GM21423 (cell line): Measurements from ENCODE around the gene HSPA6.
"Not testable (repeated sequence)": the region's sequence is repeated elsewhere in the genome, so short reads cannot be mapped to it uniquely, and the experiment has no call there.

Experiments
- ATAC-seq: cut with Tn5 transposase; IDR thresholded peaks from one replicate; pipeline ENCODE4 v1.9.1; 2021; ENCODE audit warnings: mild to moderate bottlenecking, moderate library complexity; ENCODE audit not compliant: unreplicated experiment

HSPA6 gene

DNA sequence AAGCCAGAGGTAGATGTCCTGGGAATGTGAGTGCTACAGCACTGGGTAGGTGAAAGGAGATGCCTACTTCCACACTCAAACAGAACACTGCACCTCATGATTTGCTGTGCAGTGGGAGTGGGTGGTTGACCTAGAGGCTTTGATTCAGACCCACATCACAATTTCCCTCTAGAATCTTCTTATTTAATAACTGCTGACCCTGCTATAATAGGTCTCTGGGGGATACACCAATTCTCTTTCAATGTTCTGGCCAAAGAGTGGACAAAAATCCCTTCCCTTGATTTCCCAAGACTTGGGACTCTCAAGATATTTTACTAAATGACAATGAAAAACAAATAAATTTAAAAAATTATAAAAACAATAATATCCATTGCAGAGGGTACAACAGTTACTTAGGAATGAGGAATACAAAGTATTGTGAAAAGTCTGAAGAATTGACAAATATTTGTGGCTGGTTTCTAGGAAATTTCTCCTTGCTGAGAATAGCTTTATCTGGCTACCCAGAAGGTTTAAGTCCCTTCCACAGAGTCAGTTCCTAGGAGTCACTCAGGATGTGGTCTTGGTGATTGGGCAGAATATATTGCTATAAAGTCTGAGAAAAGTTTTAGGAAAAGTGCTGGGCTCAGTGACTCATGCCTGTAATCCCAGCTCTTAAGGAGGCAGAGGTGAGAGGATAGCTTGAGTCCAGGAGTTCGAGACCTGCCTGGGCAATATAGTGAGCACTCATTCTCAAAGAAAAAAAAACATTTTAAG, 21.5 kb upstream of the HSPA6 start:
- ATAC-seq, result no peak

DNA sequence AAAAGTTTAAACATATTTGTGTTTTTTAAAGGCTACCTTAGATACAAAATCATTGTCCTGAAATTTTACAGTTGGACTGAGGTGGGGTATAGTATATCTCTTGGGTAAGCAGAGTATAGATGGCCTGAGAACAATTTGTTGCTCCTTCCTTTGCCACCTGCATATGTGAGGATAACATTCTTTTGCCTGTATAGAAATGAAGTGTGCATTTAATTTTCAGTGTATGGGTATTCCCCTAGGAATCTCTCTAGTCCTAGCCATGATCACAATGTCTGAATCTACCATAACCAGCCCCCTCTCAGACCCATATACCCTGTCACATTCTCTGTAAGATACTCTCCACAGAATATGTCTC, 21.0 kb upstream of the HSPA6 start:
- no peak for ATAC-seq

DNA sequence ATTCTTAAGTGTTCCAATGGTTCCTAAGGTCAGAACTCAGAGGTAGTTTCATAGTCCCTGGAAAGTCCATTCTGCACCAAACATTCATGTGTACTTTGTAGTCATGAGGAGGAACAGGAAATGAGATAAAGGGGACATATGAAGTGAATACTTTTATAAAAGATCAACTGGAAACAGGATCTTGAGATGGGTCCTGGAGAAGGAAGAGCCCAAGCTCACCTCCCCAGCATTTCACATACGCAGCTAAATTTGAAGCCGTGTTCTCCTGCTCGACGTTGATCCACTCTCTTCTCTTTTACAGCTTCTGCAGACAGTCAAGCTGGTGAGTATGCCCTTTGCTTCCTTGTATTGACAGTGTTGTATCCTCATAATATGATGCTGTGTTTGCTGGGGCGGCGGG, 18.7 kb upstream of the HSPA6 start:
- ATAC-seq, result no peak

DNA sequence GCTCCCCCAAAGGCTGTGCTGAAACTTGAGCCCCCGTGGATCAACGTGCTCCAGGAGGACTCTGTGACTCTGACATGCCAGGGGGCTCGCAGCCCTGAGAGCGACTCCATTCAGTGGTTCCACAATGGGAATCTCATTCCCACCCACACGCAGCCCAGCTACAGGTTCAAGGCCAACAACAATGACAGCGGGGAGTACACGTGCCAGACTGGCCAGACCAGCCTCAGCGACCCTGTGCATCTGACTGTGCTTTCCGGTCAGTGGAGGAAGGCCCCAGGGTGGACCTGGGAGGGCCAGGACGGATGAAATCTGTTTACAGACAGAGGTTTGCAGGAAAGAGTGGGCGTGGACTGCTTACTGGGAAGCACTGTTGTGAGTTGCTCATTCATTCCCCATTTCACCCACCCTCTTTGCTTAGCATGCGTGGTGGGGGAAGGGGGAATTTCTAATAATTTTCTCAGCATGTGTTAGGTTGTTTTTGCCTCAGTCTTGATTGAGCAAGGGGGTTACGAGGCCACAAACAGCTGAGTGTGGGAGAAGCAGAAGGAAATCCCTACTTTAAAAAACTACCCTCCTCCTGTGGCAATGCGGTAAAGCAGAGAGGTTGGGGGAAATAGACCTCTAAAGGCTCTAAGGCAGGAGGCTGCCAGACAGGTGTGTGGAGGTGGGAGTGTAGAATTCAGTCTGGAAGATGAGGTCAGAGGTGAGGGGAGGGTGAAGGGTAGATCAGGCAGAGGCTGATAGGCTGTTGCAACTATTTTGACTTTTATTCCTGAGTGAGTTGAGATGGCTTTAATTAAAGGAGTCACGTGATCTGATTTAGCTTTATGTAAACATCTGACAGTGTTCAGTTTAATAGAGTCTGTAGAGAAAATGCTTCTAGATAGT, 17.8 kb upstream of the HSPA6 start:
- ATAC-seq, result no peak

DNA sequence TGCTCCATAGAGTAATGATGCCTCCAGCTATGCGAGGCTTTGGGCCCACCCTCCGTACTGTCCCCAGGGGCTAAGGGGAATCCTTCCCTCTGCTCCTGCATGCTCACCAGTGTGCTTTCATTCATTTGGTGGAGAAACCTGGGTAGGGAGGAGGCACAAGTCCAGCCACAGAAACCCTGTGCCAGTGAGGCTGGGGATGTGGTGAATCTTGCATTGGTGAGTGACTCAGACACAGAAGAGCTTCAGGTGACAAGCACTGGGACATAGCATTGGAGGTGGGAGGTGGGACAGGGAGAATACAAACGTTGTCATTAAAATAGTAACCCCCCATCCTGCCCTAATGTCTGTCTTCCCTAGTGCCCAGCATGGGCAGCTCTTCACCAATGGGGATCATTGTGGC, 13.9 kb upstream of the HSPA6 start:
- no peak for ATAC-seq

DNA sequence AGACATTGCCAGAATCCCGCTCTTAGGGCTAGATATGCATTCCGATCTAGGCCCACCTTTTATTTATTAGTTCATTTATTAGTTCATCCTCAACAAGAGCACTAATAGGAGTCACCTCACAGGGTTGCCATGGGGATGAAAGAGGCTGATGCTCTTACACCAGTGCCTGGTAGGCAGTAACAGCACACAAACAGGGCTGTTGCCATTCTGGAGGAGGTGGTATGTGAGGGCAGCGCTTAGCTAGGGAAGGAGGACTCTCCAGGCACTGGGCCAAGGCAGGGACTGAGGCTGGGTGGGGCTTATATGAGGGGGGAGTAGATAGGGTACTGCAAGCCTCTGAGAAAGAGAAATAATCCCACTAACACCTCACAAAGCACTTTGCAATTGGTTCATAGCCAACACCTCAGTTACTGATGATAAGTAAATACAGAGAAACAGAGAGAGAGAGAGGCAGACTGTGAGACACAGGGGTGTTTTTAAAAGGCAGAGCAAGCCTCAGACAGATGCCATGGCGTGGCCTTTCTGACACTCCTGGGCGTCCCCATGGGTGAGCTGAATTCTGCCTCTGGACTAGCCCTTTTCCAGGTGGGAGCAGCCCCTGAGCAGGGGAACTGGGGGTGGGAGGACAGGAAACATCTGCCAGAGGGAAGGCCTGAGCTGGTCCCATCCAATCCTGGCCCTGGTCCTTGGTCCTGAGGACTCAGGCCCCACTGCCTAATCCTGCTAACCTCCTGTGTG, 13.2 kb upstream of the HSPA6 start:
- no peak for ATAC-seq

DNA sequence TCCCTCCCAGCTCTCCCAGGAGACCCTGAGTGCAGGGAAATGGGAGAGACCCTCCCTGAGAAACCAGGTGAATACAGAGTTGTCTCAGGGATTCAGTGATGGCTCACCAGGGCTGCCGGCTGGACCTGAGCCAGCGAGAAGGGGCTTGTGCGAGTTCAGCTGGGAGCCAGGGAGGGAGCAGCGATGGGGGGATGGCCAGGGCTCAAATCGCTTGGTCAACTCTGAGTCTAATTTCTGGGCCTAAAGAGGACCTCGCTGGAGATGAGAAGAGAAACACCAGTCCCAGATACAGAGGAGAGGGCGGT, 12.6 kb upstream of the HSPA6 start:
- no peak for ATAC-seq

DNA sequence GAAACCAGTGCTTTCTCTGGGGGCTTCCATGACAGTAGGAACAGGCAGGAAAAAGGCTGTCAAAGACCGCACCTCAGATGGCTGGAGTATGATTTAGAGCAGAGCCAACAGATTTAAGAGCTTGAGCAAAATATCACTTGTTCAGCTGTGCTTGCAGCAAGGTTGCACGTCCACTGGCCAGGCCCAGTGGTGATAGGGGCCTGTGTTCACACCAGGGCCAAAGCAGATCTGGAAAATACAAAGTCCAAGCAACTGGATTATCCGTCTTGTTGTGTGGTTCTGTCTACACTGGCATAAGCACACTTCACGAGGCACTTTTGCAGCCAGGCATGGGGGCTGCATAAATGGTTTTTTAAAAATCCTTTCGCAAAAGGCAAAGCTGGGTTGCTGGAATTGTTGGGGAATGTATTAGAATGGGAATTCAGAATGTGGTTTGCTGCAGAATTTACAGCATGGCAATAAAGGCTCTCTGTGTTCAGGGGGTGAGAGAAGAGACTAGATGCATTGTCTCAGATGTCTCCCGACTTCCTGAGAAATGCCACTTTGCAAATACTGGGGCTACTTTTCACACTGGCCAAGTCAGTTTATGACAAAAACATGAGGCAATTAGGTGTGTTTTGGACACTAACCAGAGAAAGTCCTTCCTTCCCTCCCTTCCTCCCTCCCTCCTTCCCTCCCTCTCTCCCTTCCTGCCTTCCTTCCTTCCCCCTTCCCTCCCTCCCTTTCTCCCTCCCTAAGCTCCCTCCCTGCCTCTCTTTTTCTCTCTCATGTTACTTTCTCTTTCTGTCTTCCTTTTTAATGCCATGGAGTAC, 11.5 kb upstream of the HSPA6 start:
- not testable (repeated sequence) for ATAC-seq

DNA sequence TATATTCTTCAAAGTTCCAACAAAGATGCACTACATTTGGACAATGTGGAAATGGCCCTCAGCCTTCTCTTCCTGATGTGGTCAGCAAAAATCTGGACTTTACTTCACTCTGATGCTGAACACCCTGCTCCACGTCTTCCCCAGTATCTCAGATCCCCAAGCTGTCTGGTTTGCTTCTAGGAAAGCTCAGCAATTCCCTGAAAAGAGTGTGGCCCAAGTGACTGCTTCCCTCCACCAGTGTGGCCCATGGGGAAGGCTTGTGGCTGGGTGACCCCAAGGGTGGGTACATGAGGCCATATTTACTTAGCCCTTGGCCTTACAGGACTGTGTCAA, 10.9 kb upstream of the HSPA6 start:
- not testable (repeated sequence) for ATAC-seq

DNA sequence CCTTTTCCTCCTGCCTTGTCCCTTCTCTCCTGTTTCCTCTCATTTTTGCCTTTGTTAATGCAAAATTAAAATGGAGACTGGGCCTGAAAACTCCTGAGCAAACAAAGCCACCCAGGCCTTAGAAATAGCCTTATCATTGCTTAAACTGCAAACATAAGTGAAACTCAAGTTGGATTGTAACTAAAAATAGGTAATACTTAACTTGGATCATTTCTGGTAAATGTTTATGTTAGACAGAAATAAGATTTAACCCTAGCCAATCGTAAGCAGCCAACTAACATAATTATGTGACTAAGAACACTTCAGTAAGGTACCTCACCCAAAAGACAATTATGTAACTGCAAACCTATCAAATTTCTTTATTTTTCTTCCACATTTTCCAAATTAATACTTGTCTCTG, 10.4 kb upstream of the HSPA6 start:
- ATAC-seq, result not testable (repeated sequence)

DNA sequence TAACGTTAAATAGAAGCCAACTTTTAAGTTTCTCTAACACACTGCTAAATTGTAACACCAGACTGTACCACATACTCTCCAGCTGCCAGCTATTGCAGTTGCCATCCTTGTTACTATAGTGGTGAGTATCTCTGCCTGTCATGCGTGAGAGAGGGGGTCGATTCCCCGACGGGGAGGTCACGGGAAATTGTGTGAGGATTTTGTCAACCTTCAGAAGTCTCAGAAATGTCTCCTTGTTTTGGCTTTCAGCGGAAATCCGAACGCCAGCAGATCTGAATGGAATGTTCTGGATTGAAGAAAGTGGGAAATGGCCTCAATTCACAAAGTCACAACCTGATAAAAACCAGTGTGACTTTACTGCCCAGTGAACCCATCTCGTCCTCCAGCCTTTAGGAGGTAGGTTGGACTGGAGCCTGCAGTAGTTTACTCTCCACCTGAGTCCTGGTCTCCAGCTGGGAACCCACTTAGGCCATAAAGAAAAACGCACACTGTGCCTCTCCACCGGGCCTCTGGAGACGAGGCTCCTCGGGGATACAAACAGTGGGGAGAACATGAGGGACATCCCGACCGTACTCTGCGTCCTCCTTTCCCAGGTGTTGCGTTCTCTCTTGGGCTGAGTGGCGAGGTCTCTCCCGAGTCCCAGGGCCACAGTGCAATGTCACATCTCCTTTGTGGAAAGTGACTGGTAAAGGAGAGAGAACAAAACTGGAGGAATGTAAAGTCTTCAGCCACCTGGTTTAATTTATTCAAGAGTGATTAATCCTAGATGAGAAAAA, 1.1 kb upstream of the HSPA6 start:
- ATAC-seq, result peak; percentile 6

DNA sequence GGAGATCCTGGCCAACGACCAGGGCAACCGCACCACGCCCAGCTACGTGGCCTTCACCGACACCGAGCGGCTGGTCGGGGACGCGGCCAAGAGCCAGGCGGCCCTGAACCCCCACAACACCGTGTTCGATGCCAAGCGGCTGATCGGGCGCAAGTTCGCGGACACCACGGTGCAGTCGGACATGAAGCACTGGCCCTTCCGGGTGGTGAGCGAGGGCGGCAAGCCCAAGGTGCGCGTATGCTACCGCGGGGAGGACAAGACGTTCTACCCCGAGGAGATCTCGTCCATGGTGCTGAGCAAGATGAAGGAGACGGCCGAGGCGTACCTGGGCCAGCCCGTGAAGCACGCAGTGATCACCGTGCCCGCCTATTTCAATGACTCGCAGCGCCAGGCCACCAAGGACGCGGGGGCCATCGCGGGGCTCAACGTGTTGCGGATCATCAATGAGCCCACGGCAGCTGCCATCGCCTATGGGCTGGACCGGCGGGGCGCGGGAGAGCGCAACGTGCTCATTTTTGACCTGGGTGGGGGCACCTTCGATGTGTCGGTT, 477 bp downstream of the HSPA6 start:
- peak; percentile 26 for ATAC-seq

DNA sequence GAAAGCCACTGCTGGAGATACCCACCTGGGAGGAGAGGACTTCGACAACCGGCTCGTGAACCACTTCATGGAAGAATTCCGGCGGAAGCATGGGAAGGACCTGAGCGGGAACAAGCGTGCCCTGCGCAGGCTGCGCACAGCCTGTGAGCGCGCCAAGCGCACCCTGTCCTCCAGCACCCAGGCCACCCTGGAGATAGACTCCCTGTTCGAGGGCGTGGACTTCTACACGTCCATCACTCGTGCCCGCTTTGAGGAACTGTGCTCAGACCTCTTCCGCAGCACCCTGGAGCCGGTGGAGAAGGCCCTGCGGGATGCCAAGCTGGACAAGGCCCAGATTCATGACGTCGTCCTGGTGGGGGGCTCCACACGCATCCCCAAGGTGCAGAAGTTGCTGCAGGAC, 981 bp downstream of the HSPA6 start:
- not testable (repeated sequence) for ATAC-seq

DNA sequence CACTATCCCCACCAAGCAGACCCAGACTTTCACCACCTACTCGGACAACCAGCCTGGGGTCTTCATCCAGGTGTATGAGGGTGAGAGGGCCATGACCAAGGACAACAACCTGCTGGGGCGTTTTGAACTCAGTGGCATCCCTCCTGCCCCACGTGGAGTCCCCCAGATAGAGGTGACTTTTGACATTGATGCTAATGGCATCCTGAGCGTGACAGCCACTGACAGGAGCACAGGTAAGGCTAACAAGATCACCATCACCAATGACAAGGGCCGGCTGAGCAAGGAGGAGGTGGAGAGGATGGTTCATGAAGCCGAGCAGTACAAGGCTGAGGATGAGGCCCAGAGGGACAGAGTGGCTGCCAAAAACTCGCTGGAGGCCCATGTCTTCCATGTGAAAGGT, 1.6 kb downstream of the HSPA6 start:
- ATAC-seq, result not testable (repeated sequence)

DNA sequence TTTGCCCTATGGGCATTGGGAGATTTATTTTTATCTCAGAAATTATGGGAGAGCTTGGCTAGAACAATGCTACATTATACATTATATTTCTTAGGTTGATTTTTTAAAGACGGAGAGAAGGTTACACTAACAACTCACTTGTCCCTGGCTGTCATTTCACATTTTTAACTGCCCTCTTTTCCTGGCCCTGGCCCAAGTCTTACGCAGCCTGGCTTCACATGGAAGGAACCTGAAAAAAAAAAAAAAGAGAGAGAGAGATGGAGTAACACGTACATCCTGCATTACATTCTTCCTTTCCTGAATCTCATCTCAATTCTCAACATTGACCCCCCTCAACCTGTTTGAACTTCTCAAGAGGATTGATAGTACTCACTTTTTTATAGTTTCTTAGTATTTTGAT, 4.2 kb downstream of the HSPA6 start:
- ATAC-seq, result not testable (repeated sequence)

DNA sequence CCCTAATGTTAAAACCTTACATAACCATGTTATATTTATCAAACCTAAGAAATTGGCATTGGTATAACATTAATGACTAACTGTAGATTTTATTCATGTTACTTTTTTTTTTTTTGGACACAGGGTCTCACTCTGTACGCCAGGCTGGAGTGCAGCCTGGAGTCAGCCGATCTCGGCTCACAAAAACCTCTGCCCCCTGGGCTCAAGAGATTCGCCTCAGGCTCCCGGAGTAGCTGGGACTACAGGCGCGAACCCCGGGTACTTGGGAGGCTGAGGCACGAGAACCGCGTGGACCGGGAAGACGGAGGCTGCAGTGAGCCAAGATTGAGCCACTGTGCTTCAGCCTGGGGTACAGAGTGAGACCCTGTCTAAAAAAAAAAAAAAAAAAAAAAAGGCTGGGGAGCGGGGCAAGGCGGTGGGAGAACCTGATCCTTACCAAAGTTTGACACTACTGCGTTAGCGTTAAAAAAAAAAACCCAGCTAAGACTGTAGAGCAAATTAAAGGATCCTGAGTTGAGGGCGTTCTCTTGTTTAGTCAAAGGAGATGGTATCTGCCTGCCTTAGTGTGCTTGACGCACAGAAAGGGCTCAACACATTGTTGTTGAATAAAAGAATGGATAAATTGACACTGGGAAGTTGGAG, 5.2 kb downstream of the HSPA6 start:
- not testable (repeated sequence) for ATAC-seq

DNA sequence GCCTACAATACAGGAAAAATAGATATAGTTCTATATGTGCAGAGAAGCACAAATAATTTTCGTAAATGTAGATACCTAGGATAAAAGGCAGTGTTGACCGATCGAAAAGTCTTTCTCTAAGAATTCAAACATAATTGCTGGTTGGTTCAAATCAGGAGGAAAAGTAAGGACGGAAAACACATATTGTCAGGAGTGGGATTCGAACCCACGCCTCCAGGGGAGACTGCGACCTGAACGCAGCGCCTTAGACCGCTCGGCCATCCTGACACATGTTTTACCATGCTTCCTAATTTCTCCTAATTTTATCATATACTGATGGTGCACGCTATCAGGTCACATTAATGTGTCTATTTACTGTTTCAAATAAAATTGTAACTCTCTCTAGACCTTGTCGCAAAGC, 5.8 kb downstream of the HSPA6 start:
- peak; percentile 41 for ATAC-seq

DNA sequence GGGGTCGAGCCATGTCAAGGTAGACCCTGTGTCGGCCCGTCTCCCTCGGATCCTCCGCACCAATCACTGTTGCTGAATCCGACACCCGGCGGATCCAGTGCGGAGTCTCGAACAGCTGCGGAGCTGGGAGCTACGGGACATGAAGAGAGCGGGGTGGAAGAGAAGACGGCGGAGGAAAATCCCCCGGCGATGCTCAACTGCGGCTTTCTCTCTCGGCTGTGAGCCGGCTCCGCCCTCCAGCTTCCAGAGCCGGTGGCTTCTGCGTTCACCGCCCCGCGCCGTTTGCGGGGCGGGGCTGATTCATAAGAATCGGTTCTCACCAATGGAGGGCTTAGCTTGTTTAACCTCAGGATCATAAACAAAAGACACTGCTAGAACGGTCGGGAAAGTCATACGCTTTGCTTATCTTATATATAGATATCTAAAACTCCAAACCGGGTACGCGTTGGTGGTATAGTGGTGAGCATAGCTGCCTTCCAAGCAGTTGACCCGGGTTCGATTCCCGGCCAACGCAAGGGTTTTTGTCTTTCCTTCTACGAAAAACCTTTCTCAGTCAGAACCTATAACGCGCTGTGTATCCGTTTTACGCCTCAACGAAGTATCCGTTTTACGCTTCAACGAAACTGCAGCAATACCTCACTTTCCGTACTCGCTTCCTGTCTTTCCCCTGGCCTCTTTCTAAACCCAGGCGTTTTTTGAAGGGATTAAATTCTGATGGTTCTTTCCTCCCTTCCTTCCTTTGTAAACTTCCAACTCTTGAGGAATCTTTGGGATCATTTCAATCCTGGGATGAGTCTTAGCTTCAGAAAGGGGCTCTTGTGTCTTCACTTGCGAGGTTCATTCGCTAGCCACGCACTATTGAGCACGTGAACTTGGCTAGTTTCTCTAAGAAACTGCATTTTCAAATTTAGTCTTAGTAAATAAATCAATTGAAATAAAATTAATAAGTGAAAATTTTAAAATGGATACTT, 6.6 kb downstream of the HSPA6 start:
- peak; percentile 63 for ATAC-seq
